UCSD-AML1 (cell line): Measurements from ENCODE around the gene CFL1.
A peak's percentile ranks its signal among the peaks of the same experiment; 100 is the strongest.

ENCODE experiments used
- DNase-seq: peaks from one replicate; lab custom pipeline; 2025; ENCODE audit not compliant: unreplicated experiment; lab: John Stamatoyannopoulos, UW

Gene CFL1

DNA sequence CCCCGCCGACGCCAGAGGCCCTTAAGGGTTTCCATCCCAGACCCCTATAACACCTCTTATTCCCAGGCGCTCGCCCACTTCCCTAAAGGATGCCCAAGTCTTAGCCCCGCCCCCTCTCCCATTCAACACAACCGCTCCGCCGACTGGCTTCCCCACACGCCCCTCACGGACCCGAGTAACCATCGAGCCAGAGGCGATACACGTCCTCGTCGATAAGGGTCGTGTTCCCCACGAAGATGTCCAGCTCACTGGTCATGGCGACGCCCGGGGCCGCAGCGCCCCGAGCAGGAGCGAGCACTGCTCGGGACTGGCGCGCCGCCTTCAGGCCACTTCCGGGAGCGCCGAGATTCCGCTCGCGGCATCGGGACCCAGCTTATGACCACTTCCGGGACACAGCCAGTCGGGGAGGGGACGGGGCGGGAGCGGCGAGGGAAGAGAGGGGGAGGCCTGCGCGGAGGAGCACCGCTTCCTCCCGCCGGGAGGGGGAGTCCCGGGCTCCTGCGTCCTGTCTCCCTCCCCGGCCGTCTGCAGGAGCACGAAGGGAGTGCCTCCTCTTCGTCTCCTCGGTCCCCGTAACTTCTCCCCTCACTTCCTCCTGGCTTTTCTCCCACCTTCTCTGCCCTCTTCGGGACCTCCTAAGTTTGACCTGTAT lies 30.3 kb upstream of the CFL1 start, which contains the start of gene FIBP:
Gene FIBP, minus strand, starts transcription at position 309 of the 652 bp plus-strand sequence. Its CDS starts 53 bp downstream, at position 256.
- peak; percentile 98 for DNase-seq

DNA sequence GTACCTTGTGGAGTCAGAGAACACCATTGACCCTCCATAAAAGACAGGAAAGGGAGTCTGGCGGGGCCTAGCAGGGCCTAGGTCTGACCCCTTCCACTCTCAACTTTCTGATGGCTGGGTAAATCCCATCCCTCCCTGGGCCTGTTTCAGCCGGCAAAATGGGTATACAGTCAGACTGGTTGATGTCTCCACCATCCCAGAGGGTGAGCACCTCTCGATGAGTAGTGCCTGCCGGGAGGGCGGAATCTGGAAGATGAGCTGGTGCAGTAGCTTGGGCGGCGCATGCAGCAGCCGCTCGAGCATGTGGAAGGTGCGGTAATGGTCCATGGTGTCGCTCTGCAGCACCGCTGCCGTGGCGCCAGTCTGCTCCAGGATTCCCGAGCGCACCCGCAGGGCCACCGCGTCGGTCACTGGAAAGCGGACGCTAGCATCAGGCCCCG lies 29.8 kb upstream of the CFL1 start:
- no peak for DNase-seq

DNA sequence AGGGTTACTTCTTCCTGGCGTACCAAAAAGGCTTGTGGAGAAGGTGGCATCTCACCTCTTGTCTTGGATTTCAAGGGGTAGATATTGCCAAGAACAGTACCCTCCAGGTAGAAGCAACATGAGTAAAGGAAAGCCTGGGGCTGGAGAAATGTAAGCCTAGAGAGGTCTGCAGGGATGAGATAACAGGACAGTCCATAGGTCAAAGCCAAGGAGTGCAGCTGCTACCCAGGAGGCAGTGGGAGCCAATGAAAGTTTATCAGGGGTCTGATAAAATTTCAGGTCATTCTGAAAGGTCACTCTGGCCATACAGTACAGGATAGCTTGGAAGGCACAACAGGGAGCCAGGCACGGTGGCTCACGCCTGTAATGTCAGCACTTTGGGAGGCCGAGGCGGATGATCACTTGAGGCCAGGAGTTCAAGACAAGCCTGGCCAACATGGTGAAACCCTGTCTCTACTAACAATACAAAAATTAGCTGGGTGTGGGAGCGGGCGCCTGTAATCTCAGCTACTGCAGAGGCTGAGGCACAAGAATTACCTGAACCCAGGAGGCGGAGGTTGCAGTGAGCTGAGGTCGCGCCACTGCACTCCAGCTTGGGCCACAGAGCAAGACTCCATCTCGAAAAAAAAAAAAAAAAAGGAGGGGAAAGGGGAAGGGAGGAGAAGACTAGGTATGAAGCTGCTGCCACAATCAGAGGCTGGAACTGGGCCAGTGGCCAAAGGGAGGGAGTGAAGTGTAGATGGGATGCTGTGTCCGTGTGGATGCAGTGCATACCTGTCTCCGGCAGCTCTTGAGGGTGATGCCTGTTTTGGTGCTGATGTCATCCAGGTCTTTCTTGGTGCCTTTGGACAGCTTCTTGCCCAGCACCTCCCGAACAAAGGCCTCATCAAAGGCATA lies 29.1 kb upstream of the CFL1 start:
- no peak for DNase-seq

DNA sequence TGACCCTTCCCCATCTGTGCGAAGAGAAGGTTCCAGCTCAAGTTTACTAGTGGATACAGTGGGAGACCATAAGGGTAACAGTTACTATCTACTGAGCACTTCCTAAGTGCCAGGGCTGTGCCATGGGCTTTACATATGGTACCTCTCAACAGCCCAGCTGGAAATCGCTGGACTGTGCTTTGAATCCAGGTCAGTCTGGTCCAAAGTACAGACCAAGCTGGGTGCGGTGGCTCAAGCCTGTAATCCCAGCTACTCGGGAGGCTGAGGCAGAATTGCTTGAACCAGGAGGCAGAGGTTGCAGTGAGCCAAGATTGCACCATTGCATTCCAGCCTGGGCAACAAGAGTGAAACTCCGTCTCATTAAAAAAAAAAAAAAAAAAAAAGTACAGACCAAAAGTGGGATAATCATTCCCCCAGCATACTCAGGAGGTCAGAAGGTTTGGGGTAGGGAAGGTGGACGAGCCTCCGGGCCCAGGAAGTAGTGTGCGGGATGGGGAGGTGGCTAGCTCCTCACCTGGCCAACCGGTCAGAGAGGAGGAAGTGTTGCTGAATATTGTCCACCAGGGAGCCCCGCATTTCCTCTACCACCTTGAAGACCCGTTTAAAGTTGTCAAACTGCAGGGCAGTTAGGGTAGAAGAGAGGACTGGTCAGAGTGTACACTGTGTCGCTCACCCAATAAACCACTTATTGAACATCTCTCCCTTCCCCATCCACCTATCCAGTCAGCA lies 28.0 kb upstream of the CFL1 start:
- no peak for DNase-seq

DNA sequence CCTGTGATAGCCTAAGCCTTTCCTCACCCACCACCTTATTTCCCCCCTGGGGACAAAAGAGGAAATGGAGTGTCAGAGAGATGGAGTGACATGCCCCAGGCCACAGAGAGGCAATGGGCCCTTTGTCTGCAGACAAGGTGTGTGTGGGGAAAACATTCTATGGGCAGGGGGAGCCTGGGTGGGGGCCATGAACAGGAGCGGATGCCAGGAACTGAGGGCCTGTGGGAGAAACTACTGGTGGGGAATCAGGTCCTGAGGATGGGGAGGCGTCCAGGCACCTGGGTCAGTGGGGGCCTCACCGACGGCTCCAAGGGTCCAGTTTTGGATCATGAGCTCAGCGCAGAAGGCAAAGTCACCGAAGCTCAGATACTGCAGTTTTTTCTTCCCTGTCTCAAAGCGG lies 27.3 kb upstream of the CFL1 start:
- DNase-seq: no peak

DNA sequence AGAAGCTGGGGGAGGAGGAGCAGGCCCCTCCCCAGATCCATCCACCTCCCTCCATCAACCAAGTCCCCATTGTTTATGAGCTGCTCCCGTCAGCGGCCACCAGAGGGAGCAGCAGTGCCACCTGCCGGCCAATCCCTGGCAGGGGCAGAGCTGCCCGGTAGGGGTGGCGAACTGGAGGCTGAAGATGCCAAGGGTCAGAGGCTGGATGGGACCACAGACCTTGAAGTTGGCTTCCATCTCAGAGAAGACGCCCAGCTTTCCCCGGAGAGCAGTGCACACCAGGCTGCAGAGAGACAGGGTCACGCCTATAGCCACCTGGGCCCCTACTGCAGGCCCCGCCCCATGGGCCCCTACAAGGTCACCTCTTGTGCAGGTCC lies 26.7 kb upstream of the CFL1 start:
- DNase-seq: peak; percentile 81

DNA sequence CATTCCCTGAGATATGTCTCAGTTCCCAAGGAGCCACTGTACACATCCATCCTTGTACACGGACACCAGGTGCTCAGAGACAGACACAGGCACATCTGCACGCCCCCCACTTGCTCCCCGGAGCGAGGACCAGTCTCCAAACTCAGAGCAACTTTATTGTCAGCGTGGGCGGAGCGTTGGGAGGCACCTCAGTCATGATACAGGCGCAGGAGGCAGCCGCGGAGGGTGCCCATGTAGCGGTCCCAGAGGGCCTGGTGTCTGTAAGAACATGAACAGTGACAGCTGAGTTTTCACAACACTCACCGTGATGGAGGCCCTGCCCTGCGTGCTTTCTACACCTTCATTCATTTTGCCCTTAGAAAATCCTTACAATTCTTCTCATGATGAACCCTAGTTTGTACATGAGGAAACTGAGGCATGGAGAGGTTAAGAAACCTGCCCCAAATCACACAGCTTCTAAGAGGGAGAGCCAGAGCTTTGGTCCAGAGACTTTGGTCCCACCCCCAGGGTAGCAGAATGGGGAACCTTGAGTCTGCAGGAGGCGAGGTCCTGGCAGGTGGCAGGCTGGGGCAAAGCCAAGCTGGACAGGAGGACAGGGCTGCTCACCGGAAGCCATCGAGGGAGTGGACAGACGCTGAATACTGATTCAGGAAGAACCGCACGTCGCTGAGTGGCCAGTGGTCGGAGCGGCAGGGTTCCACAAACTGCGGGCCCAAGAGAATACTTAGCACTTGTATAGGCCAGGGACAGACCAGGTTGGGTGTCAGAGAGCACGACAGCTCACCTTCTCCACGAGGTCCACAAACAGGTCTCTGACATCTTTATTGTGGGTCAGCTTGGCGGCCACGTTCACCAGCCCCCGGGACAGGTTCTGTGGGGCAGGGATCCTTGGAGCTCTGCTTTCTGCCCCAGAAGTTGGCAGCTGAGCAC lies 26.1 kb upstream of the CFL1 start:
- no peak for DNase-seq

DNA sequence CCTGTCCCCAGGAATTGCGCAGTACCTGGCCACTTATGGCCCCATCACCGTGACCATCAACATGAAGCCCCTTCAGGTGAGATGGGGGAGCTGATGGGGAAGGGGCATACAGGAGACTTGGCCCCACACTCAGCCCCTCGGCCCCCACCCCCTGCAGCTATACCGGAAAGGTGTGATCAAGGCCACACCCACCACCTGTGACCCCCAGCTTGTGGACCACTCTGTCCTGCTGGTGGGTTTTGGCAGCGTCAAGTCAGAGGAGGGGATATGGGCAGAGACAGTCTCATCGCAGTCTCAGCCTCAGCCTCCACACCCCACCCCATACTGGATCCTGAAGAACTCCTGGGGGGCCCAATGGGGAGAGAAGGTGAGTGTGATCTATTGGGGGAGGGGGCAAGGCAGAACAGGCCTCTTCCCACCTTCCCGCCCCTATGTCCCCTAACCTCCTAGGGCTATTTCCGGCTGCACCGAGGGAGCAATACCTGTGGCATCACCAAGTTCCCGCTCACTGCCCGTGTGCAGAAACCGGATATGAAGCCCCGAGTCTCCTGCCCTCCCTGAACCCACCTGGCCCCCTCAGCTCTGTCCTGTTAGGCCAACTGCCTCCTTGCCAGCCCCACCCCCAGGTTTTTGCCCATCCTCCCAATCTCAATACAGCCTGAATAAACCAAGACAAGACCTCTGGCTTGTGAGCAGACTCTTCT lies 25.2 kb upstream of the CFL1 start:
- no peak for DNase-seq

DNA sequence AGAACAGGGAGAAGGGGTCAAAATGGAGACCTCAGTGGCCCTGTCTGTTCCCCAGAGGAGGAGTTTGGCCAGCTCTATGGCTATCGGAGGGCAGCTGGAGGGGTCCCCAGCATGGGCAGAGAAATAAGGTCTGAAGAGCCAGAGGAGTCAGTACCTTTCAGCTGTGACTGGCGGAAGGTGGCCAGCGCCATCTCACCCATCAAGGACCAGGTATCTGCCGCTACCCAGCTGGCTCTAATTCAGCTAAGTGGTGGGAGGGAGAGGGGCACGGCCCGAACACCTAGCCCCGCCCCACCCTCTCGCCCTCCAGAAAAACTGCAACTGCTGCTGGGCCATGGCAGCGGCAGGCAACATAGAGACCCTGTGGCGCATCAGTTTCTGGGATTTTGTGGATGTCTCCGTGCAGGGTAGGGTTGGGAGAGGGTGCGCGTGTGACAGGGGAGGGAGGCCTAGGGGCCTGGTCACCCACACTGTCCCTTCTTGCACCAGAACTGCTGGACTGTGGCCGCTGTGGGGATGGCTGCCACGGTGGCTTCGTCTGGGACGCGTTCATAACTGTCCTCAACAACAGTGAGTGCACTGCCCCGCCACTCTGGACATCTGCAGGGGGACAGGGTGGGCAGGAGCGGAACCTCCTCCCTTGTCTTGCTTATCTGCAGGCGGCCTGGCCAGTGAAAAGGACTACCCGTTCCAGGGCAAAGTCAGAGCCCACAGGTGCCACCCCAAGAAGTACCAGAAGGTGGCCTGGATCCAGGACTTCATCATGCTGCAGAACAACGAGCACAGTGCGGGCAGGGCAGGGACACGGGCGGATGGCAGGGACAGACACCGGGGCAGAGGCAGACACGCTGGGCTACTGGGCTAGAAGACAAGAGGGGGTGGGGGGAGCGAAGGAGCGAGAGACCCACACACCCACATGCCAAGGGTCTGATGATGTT lies 24.4 kb upstream of the CFL1 start:
- DNase-seq: no peak

DNA sequence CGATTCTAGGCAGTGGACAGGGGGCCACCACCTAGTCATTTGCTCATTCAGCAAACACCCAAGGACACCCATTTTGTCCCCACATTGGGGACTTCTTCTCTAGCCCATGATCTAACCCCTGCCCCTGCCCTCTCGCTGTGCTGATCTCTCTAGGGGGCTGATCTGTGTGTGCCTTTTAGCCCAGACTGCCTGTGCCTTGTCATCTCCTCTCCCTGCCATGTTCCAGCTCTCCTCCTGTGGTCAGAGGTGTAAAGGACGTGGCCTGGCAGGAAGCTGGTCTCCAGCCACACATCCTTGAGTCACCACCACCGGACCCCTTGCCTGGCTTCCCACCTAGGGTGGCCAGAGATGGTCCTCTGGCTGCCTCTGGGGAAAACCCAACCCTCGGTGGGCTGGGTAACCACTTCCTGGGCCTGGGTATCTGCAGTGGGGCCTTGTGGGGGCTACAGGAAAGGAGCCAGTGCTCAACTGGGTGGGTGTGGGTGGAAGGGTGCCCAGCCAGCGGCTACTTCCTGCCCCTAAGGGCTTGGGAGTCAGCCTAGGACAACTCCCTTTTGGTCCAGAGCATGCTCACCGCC lies 23.0 kb upstream of the CFL1 start:
- peak; percentile 33 for DNase-seq

DNA sequence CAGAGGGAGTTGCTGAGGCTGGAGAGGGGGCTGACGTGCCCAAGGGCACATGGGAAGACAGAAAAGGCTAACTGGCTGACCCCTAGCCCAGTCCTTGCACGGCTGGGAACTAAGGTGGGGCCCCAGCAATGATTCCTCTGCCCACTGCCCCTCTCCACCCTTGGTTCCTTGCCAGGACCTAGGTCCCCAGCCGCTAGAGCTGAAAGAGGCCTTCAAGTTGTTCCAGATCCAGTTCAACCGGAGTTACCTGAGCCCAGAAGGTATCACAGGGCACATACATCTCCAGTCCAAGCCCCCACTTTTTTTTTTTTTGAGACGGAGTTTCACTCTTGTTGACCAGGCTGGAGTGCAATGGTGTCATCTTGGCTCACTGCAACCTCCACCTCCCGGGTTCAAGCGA lies 22.0 kb upstream of the CFL1 start:
- no peak for DNase-seq

DNA sequence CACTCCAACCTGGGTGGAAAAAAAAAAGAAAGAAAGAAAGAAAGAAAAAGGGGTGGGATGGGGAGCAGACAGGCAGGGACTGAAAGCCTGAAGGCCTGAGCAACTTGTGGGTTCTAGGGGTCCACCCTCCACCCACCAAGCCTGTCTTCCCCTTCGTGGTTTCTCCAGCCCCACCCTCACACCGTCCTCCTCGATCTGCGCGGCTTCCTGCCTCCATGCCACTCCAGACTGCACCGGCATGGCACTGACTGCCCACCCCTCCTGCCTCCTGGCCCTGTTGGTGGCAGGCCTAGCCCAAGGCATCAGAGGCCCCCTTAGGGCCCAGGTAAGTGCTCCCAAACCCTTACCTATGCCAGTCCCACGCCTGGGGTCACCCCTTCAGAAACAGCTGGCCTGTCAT lies 21.6 kb upstream of the CFL1 start, which contains the start of gene CTSW:
Gene CTSW, plus strand, starts transcription at position 221 of the 400 bp plus-strand sequence. Its CDS starts 18 bp downstream, at position 239.
- DNase-seq: peak; percentile 62

DNA sequence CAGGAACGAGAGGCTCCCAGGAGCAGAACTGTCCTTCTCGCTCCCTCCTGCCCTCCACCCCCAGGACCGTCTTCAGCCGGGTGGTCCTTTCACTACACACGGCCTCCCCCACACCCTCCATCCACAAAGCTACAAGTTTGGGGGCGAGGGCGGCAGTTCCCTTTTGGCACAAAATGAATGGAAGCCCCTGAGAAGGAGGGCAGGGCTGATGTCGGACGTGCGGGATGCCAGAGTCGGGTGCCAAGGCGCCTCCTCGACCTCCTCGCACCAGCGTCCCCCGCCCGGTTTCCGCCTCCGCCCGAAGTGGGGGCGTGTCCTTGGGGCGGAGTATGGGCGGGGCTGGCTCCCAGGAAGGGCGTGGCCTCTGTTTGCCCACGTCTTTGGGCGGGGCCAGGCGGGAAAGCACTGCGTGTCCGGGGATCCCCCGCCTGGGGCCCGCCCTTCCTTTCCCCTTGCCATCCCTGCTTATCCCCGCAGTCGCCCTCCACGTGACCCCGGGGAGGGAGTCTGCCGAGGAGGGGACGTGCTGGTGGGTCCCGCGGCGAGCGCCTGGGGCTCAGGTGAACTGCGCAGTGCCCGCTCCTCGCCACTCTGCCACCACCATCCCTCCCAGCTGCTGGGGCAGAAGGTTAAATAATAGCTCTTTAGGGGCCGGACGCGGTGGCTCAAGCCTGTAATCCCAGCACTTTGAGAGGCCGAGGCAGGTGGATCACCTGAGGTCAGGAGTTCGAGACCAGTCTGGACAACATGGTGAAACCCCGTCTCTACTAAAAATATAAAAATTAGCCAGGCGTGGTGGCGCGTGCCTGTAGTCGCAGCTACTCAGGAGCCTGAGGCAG lies 15.6 kb upstream of the CFL1 start:
- DNase-seq: peak; percentile 95

DNA sequence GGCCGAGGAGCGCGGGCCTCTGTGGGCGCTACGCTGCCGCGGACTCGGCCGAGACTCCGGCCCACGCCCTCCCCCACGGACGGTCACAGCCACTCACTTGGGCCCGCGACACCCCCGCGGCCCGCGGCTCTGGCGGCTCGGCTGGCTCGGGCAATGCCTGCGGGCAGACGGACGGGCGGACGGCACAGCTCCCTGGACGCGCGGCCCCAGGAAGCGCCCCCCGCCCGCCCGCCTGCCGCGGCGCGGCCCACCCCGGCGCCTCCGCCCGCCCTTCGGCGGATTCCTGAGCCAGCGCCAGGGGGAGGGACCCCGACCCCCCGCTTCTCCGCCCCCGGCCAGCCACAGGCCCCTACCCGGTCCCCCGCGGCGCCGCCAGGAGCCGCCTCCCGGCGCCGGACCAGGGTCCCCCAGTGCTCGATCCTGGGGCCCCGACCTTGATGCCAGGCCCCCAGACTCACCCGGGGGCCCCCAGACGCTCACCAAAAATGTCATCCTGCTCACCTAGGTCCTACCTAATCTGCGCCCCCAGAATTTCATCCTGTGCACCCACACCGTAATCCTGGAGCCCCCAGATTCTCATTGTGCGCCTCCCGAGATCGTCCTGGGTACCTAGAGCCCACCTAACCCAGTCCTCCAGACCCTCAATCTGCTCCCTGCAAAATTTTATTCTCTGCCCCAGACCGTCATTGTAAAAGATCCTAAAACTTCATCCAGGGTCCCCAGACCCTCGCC lies 14.8 kb upstream of the CFL1 start, which contains the start of gene EFEMP2:
Gene EFEMP2, minus strand, starts transcription at position 215 of the 732 bp plus-strand sequence. CDS start 446 bp downstream, outside the sequence.
- no peak for DNase-seq

DNA sequence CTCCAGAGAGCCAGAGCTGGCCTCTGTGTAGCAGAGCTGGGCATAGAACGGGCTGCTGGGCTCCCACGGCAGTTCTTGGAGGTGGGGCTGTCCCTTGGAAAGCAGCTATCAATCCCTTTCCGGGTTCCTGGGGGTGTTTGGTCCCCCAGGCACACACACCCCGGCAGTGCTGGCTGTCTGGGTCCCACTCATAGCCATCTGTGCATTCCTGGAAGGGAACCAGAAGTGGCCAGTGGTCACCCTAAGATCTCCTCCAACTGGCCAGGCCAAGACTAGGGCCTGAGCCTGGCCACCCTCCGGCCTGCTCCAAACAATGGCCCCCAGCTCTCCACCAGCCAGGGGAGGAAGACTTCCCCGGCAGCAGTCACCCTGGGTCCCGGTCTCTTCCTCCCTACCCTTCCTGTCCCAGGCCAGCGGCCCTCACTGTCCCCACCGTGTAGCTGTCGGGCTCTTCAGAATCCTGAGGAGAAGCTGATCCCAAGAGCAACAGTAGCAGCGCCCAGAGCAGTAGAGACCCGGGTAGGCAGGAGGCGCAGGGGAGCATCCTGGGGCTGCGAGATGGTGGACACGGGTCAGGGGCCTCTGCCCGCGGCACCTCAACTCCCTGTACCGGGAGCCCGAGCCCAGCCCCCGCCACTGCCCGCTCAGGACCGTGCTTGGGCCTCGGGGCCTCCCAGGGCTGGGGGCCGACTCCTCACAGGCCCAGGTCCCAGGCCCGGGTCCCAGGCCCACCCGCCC lies 14.0 kb upstream of the CFL1 start:
- DNase-seq: no peak
